ENCODE measurements around the gene HAPLN2. TPM values are rescaled to one million over a fixed set of nuclear protein-coding genes. Genes with fewer than 3 reads are reported as not detected.

The HAPLN2 gene
- total RNA-seq, 1 donor from 2014 or later: not detected

- Mint-ChIP-seq H3K9me3 (no peaks in the 10 kb centered on the region), H3K4me1 (peaks cover 81% of the 10 kb centered on the region), H3K27ac (peak overlapping the region; percentile 95), H3K4me3 (peak overlapping the region; percentile 54), H3K36me3 (peaks cover 3% of the 10 kb centered on the region), H3K27me3 (ENCODE audit: insufficient read depth, low read depth) (peaks cover 22% of the 10 kb centered on the region)
- TF ChIP-seq CTCF (IDR thresholded peaks at IDR 0.05): no peak
- no peak for TF ChIP-seq EZH2 (IDR thresholded peaks at IDR 0.05)
- no peak for TF ChIP-seq EZH2phosphoT487 (IDR thresholded peaks at IDR 0.05)
- Histone ChIP-seq H3K9me3 (ENCODE audit: low read depth) (no peaks in the 10 kb centered on the region), H3K27me3 (peaks cover 26% of the 10 kb centered on the region), H3F3A (ENCODE audit: low read depth) (peaks cover 62% of the 10 kb centered on the region), H3K4me2 (peak overlapping the region; percentile 64), H3K9ac (no peak overlapping the region), H2AFZ (replicated peaks) (no peak overlapping the region), H3K36me3 (no peaks in the 10 kb centered on the region), H3K4me3 (no peak overlapping the region), H3K27ac (peak overlapping the region; percentile 49), H4K20me1 (ENCODE audit: low read depth) (peaks cover 2% of the 10 kb centered on the region), H3K4me1 (peaks cover 60% of the 10 kb centered on the region), H3K79me2 (ENCODE audit: low read depth) (no peaks in the 10 kb centered on the region)
- peak; percentile 57 for DNase-seq (ENCODE audit: low spot score)
Observed at GRCh38 chr1:156662005-156662799, 43.0 kb downstream of the HAPLN2 start.

- Histone ChIP-seq H3K4me1 (peaks cover 64% of the 10 kb centered on the region), H3K4me2 (peak overlapping the region; percentile 64), H3K9me3 (ENCODE audit: low read depth) (no peaks in the 10 kb centered on the region), H3K9ac (no peak overlapping the region), H3K36me3 (no peaks in the 10 kb centered on the region), H2AFZ (replicated peaks) (no peak overlapping the region), H3K4me3 (no peak overlapping the region), H4K20me1 (ENCODE audit: low read depth) (peaks cover 6% of the 10 kb centered on the region), H3K27me3 (peaks cover 21% of the 10 kb centered on the region), H3K79me2 (ENCODE audit: low read depth) (no peaks in the 10 kb centered on the region), H3K27ac (peak overlapping the region; percentile 49), H3F3A (ENCODE audit: low read depth) (peaks cover 66% of the 10 kb centered on the region)
- Mint-ChIP-seq H3K4me3 (peak overlapping the region; percentile 48), H3K36me3 (peaks cover 3% of the 10 kb centered on the region), H3K9me3 (no peaks in the 10 kb centered on the region), H3K27ac (peak overlapping the region; percentile 95), H3K4me1 (peaks cover 82% of the 10 kb centered on the region), H3K27me3 (ENCODE audit: insufficient read depth, low read depth) (peaks cover 20% of the 10 kb centered on the region)
- DNase-seq (ENCODE audit: low spot score): no peak
- TF ChIP-seq CTCF (IDR thresholded peaks at IDR 0.05): no peak
- TF ChIP-seq EZH2 (IDR thresholded peaks at IDR 0.05): no peak
- no peak for TF ChIP-seq EZH2phosphoT487 (IDR thresholded peaks at IDR 0.05)
Observed at GRCh38 chr1:156662800-156663055, 43.5 kb downstream of the HAPLN2 start.

- H3K4me3 ChIP-seq: no peak overlapping the region
- no peaks in the 10 kb centered on the region for H3K9me3 Mint-ChIP-seq
- no peaks in the 10 kb centered on the region for H3K9me3 ChIP-seq (ENCODE audit: low read depth)
- no peaks in the 10 kb centered on the region for H3K79me2 ChIP-seq (ENCODE audit: low read depth)
- H3K27me3 Mint-ChIP-seq (ENCODE audit: insufficient read depth, low read depth): peaks cover 20% of the 10 kb centered on the region
- peaks cover 69% of the 10 kb centered on the region for H3K4me1 ChIP-seq
- peaks cover 71% of the 10 kb centered on the region for H3F3A ChIP-seq (ENCODE audit: low read depth)
- peak; percentile 28 for DNase-seq (ENCODE audit: low spot score)
- no peak overlapping the region for H3K27ac ChIP-seq
- no peak overlapping the region for H3K9ac ChIP-seq
- peaks cover 3% of the 10 kb centered on the region for H3K36me3 Mint-ChIP-seq
- H3K4me3 Mint-ChIP-seq: peak overlapping the region; percentile 55
- TF ChIP-seq CTCF (IDR thresholded peaks at IDR 0.05) (no peak), EZH2phosphoT487 (IDR thresholded peaks at IDR 0.05) (no peak)
- H4K20me1 ChIP-seq (ENCODE audit: low read depth): peaks cover 11% of the 10 kb centered on the region
- H3K4me2 ChIP-seq: peak overlapping the region; percentile 64
- H3K4me1 Mint-ChIP-seq: peaks cover 83% of the 10 kb centered on the region
- peaks cover 16% of the 10 kb centered on the region for H3K27me3 ChIP-seq
- no peaks in the 10 kb centered on the region for H3K36me3 ChIP-seq
- no peak overlapping the region for H2AFZ ChIP-seq (replicated peaks)
- H3K27ac Mint-ChIP-seq: peak overlapping the region; percentile 100
Observed at GRCh38 chr1:156663178-156663577, 44.0 kb downstream of the HAPLN2 start.

Measured in neural progenitor cell (in vitro differentiated cells).